ENCODE results near the gene ATP8B3. TPM values are rescaled to one million over a fixed set of nuclear protein-coding genes. Genes with fewer than 3 reads are reported as not detected.
A peak's percentile ranks its signal among the peaks of the same experiment; 100 is the strongest.

The ATP8B3 gene
- total RNA-seq, 4 donors from 2014 or later, result 0.27 to 0.75 TPM; not detected in 2

DNA sequence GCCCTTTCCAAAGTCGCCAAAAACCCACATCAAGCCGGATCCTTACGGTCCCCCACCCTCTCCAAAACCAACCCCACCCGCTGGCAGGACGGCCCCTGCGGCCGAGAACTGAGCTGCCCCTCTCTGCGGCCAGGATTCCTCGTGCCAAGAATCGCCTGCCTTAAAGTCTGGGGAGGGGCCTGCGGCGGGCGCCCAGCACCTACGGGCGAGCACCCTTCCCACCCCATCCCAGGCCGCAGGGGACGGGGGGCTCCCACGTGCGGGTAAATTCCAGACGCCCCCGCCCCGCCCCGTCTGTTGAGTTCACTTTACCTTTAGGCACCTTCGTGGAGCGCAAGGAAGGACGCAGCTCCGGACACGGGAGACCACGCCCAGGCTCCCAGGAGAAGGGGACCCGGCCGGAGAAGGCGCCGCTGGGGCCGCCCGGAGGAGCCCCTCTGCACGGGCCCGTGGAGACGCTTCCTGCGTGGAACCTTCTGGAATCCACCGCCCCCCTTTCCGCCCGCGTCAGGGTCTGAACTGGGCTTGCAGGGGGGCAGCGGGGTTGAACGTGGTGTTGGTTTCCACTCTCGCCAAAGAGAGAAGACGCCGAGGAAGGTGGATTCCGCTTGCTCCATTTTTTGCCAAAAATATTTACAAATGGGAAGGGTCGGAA lies 36.0 kb downstream of the ATP8B3 start:
- no peak overlapping the region for H3K4me3 ChIP-seq
- DNase-seq, result no peak
- no peaks in the 10 kb centered on the region for H3K36me3 ChIP-seq
- in situ Hi-C loops (cut with MboI; ENCODE audit: low pct_ligation_motif_present in 1 of 4, low pct_unique_long_range_greater_than_20kb in 1 of 4, low sequenced_read_pairs in 3 of 4), result loop anchor here in 3 of 4 donors (25.0 kb wide), 1 partner anchor 239 kb away; no protein-coding TSS in a partner anchor
- no peaks in the 10 kb centered on the region for H3K4me1 ChIP-seq
- peaks cover 6 to 8% of the 10 kb centered on the region in 2 donors for H3K9me3 ChIP-seq
- TF ChIP-seq, protein P1, sequence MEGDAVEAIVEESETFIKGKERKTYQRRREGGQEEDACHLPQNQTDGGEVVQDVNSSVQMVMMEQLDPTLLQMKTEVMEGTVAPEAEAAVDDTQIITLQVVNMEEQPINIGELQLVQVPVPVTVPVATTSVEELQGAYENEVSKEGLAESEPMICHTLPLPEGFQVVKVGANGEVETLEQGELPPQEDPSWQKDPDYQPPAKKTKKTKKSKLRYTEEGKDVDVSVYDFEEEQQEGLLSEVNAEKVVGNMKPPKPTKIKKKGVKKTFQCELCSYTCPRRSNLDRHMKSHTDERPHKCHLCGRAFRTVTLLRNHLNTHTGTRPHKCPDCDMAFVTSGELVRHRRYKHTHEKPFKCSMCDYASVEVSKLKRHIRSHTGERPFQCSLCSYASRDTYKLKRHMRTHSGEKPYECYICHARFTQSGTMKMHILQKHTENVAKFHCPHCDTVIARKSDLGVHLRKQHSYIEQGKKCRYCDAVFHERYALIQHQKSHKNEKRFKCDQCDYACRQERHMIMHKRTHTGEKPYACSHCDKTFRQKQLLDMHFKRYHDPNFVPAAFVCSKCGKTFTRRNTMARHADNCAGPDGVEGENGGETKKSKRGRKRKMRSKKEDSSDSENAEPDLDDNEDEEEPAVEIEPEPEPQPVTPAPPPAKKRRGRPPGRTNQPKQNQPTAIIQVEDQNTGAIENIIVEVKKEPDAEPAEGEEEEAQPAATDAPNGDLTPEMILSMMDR (IDR thresholded peaks at IDR 0.05), result no peak
- H3K27me3 ChIP-seq, result peaks cover 98% of the 10 kb centered on the region
- no peak overlapping the region for H3K27ac ChIP-seq
- 9% methylated on average over 39 of the region's 50 CpGs; no CpG with 5 or more reads in 1 of the 2 donors for WGBS, 2 donors (ENCODE audit: low coverage in 1 of 2)
- intact Hi-C loops (cut with DNase I; ENCODE audit: low total_unique reads), result no loop called here

GRCh38 chr19:1774989-1775772 lies 36.9 kb downstream of the ATP8B3 start:
- no peak for DNase-seq
- peaks cover 98% of the 10 kb centered on the region for H3K27me3 ChIP-seq
- no peak for TF ChIP-seq EP300 (IDR thresholded peaks at IDR 0.05; ENCODE audit: low read depth)
- TF ChIP-seq, protein P1 (IDR thresholded peaks at IDR 0.05), result peak; percentile 11 to 43 (median 40)
- H3K4me1 ChIP-seq, result no peaks in the 10 kb centered on the region
- in situ Hi-C loops (cut with MboI; ENCODE audit: low pct_ligation_motif_present in 1 of 4, low pct_unique_long_range_greater_than_20kb in 1 of 4, low sequenced_read_pairs in 3 of 4), result loop anchor here in 3 of 4 donors (25.0 kb wide), 1 partner anchor 238 kb away; no protein-coding TSS in a partner anchor
- no peaks in the 10 kb centered on the region for H3K36me3 ChIP-seq
- no peak overlapping the region for H3K27ac ChIP-seq
- intact Hi-C loops (cut with DNase I; ENCODE audit: low total_unique reads), result no loop called here
- no peak overlapping the region for H3K4me3 ChIP-seq
- H3K9me3 ChIP-seq, result peaks cover 13 to 14% of the 10 kb centered on the region in 2 donors
- WGBS, 2 donors (ENCODE audit: low coverage in 1 of 2), result 31% methylated on average over 45 of the region's 59 CpGs; no CpG with 5 or more reads in 1 of the 2 donors

DNA sequence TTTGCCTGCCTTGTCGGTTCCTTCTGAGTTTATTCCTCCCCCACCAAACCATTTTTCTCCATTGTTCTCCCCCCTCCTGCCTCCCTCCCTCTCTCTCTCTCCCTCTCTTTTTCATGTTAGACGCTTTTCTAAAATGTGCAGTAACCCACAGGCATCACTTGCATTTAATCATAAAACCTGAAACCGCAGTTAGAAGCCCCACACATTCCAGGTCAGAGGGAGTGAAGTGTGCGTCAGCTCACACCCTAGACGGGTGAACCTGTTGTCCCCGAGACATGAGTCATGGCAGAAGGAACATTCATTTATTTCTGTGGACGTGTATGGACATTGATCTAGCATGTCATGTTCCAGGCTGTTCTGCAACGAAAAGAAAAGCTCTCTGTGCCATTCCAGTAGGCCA lies 38.9 kb downstream of the ATP8B3 start:
- peaks cover 98% of the 10 kb centered on the region for H3K27me3 ChIP-seq

DNA sequence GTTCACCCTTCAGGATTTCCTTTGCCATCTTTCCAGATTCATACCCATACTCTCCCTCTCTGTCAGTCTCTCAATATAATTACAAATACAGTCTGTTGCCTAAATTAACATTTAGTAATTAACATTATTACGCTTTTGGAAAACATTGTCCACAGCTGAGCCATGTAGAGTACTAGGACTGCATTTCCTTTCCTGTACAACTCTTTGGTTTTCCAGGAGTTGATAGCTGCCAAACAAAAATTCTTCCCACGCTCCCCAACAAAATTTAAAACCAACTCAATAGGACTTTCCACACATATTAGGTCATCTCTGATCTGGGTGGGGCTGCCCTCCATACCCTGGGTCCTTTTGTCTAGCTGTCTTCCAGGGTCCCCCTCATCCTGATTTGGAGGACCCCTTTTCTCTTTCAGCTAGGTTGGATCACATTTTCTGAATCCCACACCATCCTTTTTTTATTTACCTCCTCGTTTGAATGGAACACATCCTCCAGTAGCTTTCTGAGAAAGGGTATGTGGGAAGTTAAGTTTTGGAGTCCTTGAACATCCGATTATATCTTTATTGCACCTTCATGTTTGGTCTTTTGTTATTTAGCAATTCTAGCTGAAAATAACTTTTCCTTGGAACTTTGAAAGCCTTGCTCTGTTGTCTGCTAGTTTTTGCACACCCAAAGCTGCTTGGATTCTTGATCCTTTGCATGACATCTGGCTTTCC lies 41.1 kb downstream of the ATP8B3 start:
- peaks cover 100% of the 10 kb centered on the region for H3K27me3 ChIP-seq
- H3K4me3 ChIP-seq, result no peak overlapping the region
- H3K9me3 ChIP-seq, result peaks cover 13 to 14% of the 10 kb centered on the region in 2 donors
- no peaks in the 10 kb centered on the region for H3K4me1 ChIP-seq
- DNase-seq, result no peak
- H3K27ac ChIP-seq, result no peak overlapping the region
- intact Hi-C loops (cut with DNase I; ENCODE audit: low total_unique reads) (no loop called here), in situ Hi-C loops (cut with MboI; ENCODE audit: low pct_ligation_motif_present in 1 of 4, low pct_unique_long_range_greater_than_20kb in 1 of 4, low sequenced_read_pairs in 3 of 4) (no loop called here)
- TF ChIP-seq EP300 (IDR thresholded peaks at IDR 0.05; ENCODE audit: low read depth), result no peak
- no peaks in the 10 kb centered on the region for H3K36me3 ChIP-seq
- WGBS, 2 donors (ENCODE audit: low coverage in 1 of 2), result 83 to 100% methylated on average over 2 to 4 of the region's 4 CpGs

More for the DNA sequence above, 38.9 kb downstream of the ATP8B3 start:
- no peak for DNase-seq
- in situ Hi-C loops (cut with MboI; ENCODE audit: low pct_ligation_motif_present in 1 of 4, low pct_unique_long_range_greater_than_20kb in 1 of 4, low sequenced_read_pairs in 3 of 4) (no loop called here), intact Hi-C loops (cut with DNase I; ENCODE audit: low total_unique reads) (no loop called here)
- H3K27ac ChIP-seq, result no peak overlapping the region
- peaks cover 13 to 14% of the 10 kb centered on the region in 2 donors for H3K9me3 ChIP-seq
- H3K4me1 ChIP-seq, result no peaks in the 10 kb centered on the region
- no peaks in the 10 kb centered on the region for H3K36me3 ChIP-seq
- TF ChIP-seq POLR2AphosphoS5 (IDR thresholded peaks at IDR 0.05), result no peak
- no peak for TF ChIP-seq EP300 (IDR thresholded peaks at IDR 0.05; ENCODE audit: low read depth)
- no peak for TF ChIP-seq POLR2A (IDR thresholded peaks at IDR 0.05)
- TF ChIP-seq, protein P1 (IDR thresholded peaks at IDR 0.05), result no peak
- WGBS, 2 donors (ENCODE audit: low coverage in 1 of 2), result 44 to 60% methylated on average over 4 to 8 of the region's 8 CpGs
- H3K4me3 ChIP-seq, result no peak overlapping the region
